Astrocyte (in vitro differentiated cells and primary cell): ENCODE data around the gene RAD50.

Experiments
- EZH2 ChIP-seq: IDR thresholded peaks from 2 replicates; pipeline ENCODE4 v1.6.1; 2012; ENCODE audit warnings: mild to moderate bottlenecking, low read length, inconsistent platforms; ENCODE audit not compliant: insufficient read depth
- TF ChIP-seq, protein P1 (sequence below): IDR thresholded peaks from 2 replicates; pipeline ENCODE4 v1.5.1; 2011; ENCODE audit warnings: low read depth, mild to moderate bottlenecking, inconsistent platforms, low read length, moderate library complexity; ENCODE audit not compliant: insufficient read depth

DNA sequence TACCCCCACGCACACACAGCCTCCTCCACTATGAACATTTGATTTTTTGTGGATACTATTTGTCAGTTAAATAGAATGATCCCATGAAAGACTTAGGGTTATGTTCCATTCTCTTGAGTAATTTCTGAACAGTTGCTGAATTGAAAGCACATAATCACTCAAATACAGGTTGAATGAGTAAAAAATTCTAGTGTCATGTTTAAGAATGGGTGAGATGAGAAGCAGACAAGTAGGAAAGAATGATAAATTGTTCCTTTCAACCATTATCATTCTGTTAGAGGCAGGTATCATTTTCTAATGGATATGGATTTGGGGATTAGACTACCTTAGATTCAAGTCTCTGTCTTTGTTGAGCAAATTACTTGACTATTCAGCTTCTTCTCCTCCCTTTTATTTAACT lies 19.3 kb downstream of the RAD50 start:
- TF ChIP-seq, protein P1, sequence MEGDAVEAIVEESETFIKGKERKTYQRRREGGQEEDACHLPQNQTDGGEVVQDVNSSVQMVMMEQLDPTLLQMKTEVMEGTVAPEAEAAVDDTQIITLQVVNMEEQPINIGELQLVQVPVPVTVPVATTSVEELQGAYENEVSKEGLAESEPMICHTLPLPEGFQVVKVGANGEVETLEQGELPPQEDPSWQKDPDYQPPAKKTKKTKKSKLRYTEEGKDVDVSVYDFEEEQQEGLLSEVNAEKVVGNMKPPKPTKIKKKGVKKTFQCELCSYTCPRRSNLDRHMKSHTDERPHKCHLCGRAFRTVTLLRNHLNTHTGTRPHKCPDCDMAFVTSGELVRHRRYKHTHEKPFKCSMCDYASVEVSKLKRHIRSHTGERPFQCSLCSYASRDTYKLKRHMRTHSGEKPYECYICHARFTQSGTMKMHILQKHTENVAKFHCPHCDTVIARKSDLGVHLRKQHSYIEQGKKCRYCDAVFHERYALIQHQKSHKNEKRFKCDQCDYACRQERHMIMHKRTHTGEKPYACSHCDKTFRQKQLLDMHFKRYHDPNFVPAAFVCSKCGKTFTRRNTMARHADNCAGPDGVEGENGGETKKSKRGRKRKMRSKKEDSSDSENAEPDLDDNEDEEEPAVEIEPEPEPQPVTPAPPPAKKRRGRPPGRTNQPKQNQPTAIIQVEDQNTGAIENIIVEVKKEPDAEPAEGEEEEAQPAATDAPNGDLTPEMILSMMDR, result no peak
- no peak for TF ChIP-seq EZH2
